GM19372 (cell line): ENCODE measurements around the gene SPRTN.

Experiments
- ATAC-seq: cut with Tn5 transposase; IDR thresholded peaks from one replicate; pipeline ENCODE4 v1.9.1; 2021; ENCODE audit warnings: mild to moderate bottlenecking, low read depth, moderate library complexity; ENCODE audit not compliant: unreplicated experiment

SPRTN gene

GRCh38 chr1:231401478-231401877, 63.4 kb downstream of the SPRTN start:
- no peak for ATAC-seq

- no peak for ATAC-seq
These were observed 66.2 kb downstream of the SPRTN start for GRCh38 chr1:231404318-231404717.
